ENCODE results near the gene PIP5K1B.

DNA sequence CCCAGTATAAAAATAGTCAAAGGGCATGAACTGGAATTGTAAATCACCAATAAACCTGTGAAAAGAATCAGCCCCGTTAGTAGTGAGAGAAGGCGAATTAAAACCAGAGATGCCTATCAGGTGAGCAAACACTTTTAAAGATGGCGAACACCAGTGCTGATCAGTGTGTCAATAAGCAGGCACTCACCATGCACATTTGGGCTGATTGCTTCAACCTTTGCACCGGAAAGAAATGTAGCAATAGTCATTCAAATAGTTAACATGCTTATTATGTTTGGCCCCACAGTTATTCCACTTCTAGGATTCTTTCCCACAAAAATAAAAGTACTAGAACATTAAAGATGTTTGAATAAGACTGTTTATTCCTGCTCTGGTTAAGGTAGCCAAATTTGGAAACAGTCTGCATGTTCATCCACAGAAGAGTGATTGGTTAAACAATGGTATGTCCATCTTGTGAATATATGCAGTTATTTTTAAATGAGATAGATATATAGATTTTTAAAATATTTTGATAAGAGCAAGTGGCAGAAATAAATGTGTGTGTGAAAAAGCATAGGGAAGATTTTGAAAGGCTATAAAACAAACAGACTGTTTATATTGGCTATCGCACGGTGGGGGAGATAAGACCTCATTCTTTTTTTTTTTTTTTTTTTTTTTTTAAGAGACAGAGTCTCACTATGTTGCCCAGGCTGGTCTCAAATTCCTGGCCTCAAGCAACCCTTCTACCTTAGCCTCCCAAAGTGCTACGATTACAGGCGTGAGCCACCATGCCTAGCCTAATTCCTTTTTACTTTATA is 112.2 kb downstream of the PIP5K1B start:
- TF ChIP-seq, protein P1, sequence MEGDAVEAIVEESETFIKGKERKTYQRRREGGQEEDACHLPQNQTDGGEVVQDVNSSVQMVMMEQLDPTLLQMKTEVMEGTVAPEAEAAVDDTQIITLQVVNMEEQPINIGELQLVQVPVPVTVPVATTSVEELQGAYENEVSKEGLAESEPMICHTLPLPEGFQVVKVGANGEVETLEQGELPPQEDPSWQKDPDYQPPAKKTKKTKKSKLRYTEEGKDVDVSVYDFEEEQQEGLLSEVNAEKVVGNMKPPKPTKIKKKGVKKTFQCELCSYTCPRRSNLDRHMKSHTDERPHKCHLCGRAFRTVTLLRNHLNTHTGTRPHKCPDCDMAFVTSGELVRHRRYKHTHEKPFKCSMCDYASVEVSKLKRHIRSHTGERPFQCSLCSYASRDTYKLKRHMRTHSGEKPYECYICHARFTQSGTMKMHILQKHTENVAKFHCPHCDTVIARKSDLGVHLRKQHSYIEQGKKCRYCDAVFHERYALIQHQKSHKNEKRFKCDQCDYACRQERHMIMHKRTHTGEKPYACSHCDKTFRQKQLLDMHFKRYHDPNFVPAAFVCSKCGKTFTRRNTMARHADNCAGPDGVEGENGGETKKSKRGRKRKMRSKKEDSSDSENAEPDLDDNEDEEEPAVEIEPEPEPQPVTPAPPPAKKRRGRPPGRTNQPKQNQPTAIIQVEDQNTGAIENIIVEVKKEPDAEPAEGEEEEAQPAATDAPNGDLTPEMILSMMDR (IDR thresholded peaks at IDR 0.05; ENCODE audit: low read length) = no peak
- no peak for TF ChIP-seq EZH2 (IDR thresholded peaks at IDR 0.05; ENCODE audit: borderline replicate concordance, low read length)
